DOHH2 (cell line): ENCODE data around the gene ZBTB7A.

Experiments
- EZH2phosphoT487 ChIP-seq: fragments of 200-600 bp; sonication (generic); IDR thresholded peaks from 2 replicates; pipeline ENCODE4 v1.6.1; 2017; ENCODE audit warnings: borderline replicate concordance, mild to moderate bottlenecking, antibody characterized with exemption, low read length, moderate library complexity, mixed read lengths
- TF ChIP-seq, protein P1 (sequence below): fragments of 200-600 bp; sonication (generic); IDR thresholded peaks from one replicate; pipeline ENCODE4 v1.5.1; 2014; ENCODE audit warnings: antibody characterized with exemption, mild to moderate bottlenecking, low read depth, low read length; ENCODE audit not compliant: poor library complexity, severe bottlenecking

DNA sequence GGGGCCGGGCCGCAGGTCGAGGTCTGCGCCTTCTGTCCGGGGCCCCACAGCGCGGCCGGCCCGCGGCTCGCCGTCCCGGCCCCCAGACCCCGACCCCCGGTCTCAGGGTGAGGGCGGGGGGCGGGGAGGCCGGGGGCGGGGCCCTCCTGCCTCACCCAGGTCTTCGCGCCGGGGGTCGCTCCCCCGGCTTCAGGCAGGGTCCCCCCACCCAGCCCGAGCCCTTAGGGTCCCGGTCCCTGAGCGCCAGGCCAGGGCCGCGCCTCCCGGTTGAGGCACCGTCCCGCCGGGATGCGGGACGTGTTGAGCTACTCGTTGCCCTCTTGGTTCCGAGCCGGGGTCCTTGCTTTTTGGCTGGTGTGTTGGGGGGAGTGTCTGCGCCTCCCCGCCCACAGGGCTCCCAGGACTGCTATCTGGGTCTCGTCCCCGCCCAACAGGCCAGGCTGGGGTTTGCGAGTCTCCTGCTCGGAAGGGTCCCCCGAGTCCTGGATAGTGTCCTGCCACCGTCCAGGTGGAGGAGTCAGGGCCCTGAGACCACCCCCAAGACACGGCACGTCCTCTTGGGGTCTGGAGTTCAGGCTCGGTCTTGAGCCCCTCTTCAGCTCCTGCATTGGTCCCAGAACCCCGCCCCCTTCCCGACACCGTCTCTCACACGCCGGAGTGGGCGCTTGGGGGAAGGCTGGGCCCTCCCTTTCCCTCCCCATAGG, 58.7 kb downstream of the ZBTB7A start:
- TF ChIP-seq, protein P1, sequence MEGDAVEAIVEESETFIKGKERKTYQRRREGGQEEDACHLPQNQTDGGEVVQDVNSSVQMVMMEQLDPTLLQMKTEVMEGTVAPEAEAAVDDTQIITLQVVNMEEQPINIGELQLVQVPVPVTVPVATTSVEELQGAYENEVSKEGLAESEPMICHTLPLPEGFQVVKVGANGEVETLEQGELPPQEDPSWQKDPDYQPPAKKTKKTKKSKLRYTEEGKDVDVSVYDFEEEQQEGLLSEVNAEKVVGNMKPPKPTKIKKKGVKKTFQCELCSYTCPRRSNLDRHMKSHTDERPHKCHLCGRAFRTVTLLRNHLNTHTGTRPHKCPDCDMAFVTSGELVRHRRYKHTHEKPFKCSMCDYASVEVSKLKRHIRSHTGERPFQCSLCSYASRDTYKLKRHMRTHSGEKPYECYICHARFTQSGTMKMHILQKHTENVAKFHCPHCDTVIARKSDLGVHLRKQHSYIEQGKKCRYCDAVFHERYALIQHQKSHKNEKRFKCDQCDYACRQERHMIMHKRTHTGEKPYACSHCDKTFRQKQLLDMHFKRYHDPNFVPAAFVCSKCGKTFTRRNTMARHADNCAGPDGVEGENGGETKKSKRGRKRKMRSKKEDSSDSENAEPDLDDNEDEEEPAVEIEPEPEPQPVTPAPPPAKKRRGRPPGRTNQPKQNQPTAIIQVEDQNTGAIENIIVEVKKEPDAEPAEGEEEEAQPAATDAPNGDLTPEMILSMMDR, result no peak
- no peak for TF ChIP-seq EZH2phosphoT487
